Uterus (tissue), 4 donors: ENCODE measurements around the gene EPHB3. TPM values are rescaled to one million over a fixed set of nuclear protein-coding genes. Genes with fewer than 3 reads are reported as not detected.
A peak's percentile ranks its signal among the peaks of the same experiment; 100 is the strongest.

ENCODE experiments used
- DNase-seq, 2 donors: peaks; one replicate each; pipeline ENCODE4 v3.0.0-alpha.2; 2019 to 2020
- H3K27ac ChIP-seq, 2 donors: fragments of 200-600 bp; sonication (generic); 1 replicate in 1 of 2; 2 replicates in 1 of 2; pipeline ENCODE4 v1.5.1; 2016 to 2018
- H3K27me3 ChIP-seq, 2 donors: fragments of 200-600 bp; sonication (generic); one replicate each; pipeline ENCODE4 v1.5.1; 2018 to 2019; ENCODE audit warnings: control low read depth in 1 of 2
- H3K36me3 ChIP-seq, 2 donors: fragments of 200-600 bp; sonication (generic); one replicate each; pipeline ENCODE4 v1.5.1; 2019; ENCODE audit warnings: control low read depth in 1 of 2
- H3K4me1 ChIP-seq, 2 donors: fragments of 200-600 bp; sonication (generic); one replicate each; pipeline ENCODE4 v1.5.1; 2018 to 2019; ENCODE audit warnings: control low read depth in 1 of 2
- H3K4me3 ChIP-seq, 2 donors: fragments of 200-600 bp; sonication (generic); 1 replicate in 1 of 2; 2 replicates in 1 of 2; pipeline ENCODE4 v1.5.1; 2018 to 2019; ENCODE audit warnings: mild to moderate bottlenecking in 1 of 2
- H3K9me3 ChIP-seq, 2 donors: fragments of 200-600 bp; sonication (generic); one replicate each; pipeline ENCODE4 v1.5.1; 2019; ENCODE audit warnings: control low read depth in 1 of 2
- POLR2A ChIP-seq, 2 donors: fragments of 450-650 bp; IDR thresholded peaks; one replicate each; pipeline ENCODE4 v1.6.1; 2016; ENCODE audit warnings: antibody characterized with exemption in 2 of 2, mild to moderate bottlenecking in 1 of 2, moderate library complexity in 1 of 2
- intact Hi-C: fragments of 100-400 bp; cut with DNase I; formaldehyde crosslinking; loops from one replicate; pipeline ENCODE4 v1.15.1; 2023; ENCODE audit warnings: low total_unique reads
- total RNA-seq, 4 donors: library from RNA; depleted of rRNA in 3 of 4; stranded (reverse); fragments of >200 nt in 3 of 4; gene quantifications; one replicate each; pipeline versions ENCODE4 v1.1.0 to v1.2.4, GENCODE V29; 2014 to 2023
- TF ChIP-seq, protein P1 (sequence below), 4 experiments: fragments of 200-600 bp in 2 of 4; fragments of 450-650 bp in 2 of 4; sonication (generic) in 2 of 4; IDR thresholded peaks; one replicate each; pipeline ENCODE4 v1.5.1; 2016 to 2019; ENCODE audit warnings: antibody characterized with exemption in 4 of 4, mild to moderate bottlenecking in 2 of 4, moderate library complexity in 1 of 4
- donor health status: DM: yes; HTN: yes; CAD: no.

EPHB3 gene
- total RNA-seq, 4 donors from 2014 or later, result 2.0 to 70.2 (median 19.7) TPM

GRCh38 chr3:184596886-184597575 lies 35.4 kb downstream of the EPHB3 start:
- H3K27ac ChIP-seq, result no peak overlapping the region
- H3K36me3 ChIP-seq, result no peaks in the 10 kb centered on the region
- no peaks in the 10 kb centered on the region for H3K9me3 ChIP-seq
- no peaks in the 10 kb centered on the region for H3K27me3 ChIP-seq
- H3K4me1 ChIP-seq, result peaks cover 0 to 8% of the 10 kb centered on the region in 2 donors
- intact Hi-C loops, result no loop called here
- H3K4me3 ChIP-seq, result no peak overlapping the region
- no peak for DNase-seq
- TF ChIP-seq, protein P1, sequence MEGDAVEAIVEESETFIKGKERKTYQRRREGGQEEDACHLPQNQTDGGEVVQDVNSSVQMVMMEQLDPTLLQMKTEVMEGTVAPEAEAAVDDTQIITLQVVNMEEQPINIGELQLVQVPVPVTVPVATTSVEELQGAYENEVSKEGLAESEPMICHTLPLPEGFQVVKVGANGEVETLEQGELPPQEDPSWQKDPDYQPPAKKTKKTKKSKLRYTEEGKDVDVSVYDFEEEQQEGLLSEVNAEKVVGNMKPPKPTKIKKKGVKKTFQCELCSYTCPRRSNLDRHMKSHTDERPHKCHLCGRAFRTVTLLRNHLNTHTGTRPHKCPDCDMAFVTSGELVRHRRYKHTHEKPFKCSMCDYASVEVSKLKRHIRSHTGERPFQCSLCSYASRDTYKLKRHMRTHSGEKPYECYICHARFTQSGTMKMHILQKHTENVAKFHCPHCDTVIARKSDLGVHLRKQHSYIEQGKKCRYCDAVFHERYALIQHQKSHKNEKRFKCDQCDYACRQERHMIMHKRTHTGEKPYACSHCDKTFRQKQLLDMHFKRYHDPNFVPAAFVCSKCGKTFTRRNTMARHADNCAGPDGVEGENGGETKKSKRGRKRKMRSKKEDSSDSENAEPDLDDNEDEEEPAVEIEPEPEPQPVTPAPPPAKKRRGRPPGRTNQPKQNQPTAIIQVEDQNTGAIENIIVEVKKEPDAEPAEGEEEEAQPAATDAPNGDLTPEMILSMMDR (IDR thresholded peaks at IDR 0.05), result no peak
- no peak for TF ChIP-seq POLR2A (IDR thresholded peaks at IDR 0.05)

GRCh38 chr3:184597829-184598573 lies 36.4 kb downstream of the EPHB3 start:
- Histone ChIP-seq H3K27me3 (no peaks in the 10 kb centered on the region), H3K4me3 (no peak overlapping the region), H3K36me3 (no peaks in the 10 kb centered on the region), H3K4me1 (no peaks in the 10 kb centered on the region), H3K27ac (no peak overlapping the region), H3K9me3 (no peaks in the 10 kb centered on the region)
- intact Hi-C loops, result no loop called here
- TF ChIP-seq, protein P1 (IDR thresholded peaks at IDR 0.05), result no peak
- no peak for TF ChIP-seq POLR2A (IDR thresholded peaks at IDR 0.05)
- DNase-seq, result no peak

DNA sequence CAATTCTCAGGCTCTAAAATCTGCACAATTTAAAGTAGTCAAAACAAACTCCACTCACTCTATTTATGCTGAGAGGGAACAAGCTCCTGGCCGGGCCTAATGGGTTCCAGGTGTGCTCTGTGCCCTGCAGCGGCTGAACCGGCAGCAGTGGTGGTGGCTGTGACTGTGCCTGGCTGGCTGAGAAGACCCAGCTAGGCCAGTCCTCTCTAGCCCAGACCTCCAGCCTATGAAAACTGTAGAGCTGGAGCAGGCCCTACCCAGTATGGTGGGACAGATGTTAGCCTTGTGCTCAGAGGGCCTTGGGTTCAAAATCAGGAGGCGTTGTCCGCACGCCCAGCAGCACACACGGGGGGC lies 37.0 kb downstream of the EPHB3 start:
- no peak for DNase-seq
- H3K4me1 ChIP-seq, result peaks cover 1 to 5% of the 10 kb centered on the region in 2 donors
- no peaks in the 10 kb centered on the region for H3K9me3 ChIP-seq
- H3K4me3 ChIP-seq, result no peak overlapping the region
- H3K27me3 ChIP-seq, result no peaks in the 10 kb centered on the region
- no peak for TF ChIP-seq POLR2A (IDR thresholded peaks at IDR 0.05)
- TF ChIP-seq, protein P1 (IDR thresholded peaks at IDR 0.05), result no peak
- no peaks in the 10 kb centered on the region for H3K36me3 ChIP-seq
- H3K27ac ChIP-seq, result no peak overlapping the region
- intact Hi-C loops, result no loop called here

- TF ChIP-seq, protein P1 (IDR thresholded peaks at IDR 0.05), result no peak
- TF ChIP-seq POLR2A (IDR thresholded peaks at IDR 0.05), result no peak
- H3K9me3 ChIP-seq, result no peaks in the 10 kb centered on the region
- H3K4me1 ChIP-seq, result peaks cover 4 to 11% of the 10 kb centered on the region in 2 donors
- DNase-seq, result no peak
- no peak overlapping the region for H3K4me3 ChIP-seq
- no peaks in the 10 kb centered on the region for H3K27me3 ChIP-seq
- H3K36me3 ChIP-seq, result no peaks in the 10 kb centered on the region
- no peak overlapping the region for H3K27ac ChIP-seq
- intact Hi-C loops, result no loop called here
Measured at GRCh38 chr3:184599143-184599542, 37.6 kb downstream of the EPHB3 start.

GRCh38 chr3:184600685-184601377 lies 39.2 kb downstream of the EPHB3 start:
- Histone ChIP-seq H3K9me3 (no peaks in the 10 kb centered on the region), H3K36me3 (no peaks in the 10 kb centered on the region), H3K27ac (peak overlapping the region; percentile 61 to 74), H3K4me3 (no peak overlapping the region), H3K4me1 (peaks cover 4 to 16% of the 10 kb centered on the region in 2 donors), H3K27me3 (no peaks in the 10 kb centered on the region)
- DNase-seq, result peak in 1 of 2 donors; percentile 14
- TF ChIP-seq, protein P1 (IDR thresholded peaks at IDR 0.05), result no peak
- intact Hi-C loops, result no loop called here
